GM23338 (cell line): ENCODE data around the gene INPP4B. TPM values are rescaled to one million over a fixed set of nuclear protein-coding genes. Genes with fewer than 3 reads are reported as not detected.

Experiments used
- CREB1 ChIP-seq: fragments of 250-450 bp; sonication (Bioruptor Pico); IDR thresholded peaks from 2 replicates; pipeline ENCODE4 v1.5.0; 2020; ENCODE audit warnings: low read depth, mild to moderate bottlenecking, moderate library complexity
- CTCF ChIP-seq, 2 experiments: fragments of 200-600 bp in 1 of 2; sonication (generic) in 1 of 2; conservative IDR thresholded peaks; 2 replicates each; pipeline versions ENCODE4 v1.5.1 to v1.6.1; 2016 to 2017; ENCODE audit warnings: antibody characterized with exemption in 2 of 2, low read depth in 2 of 2, mild to moderate bottlenecking in 2 of 2, moderate library complexity in 1 of 2
- EZH2phosphoT487 ChIP-seq: fragments of 200-600 bp; sonication (generic); IDR thresholded peaks from one replicate; pipeline ENCODE4 v1.8.1; 2018; ENCODE audit warnings: antibody characterized with exemption; ENCODE audit not compliant: unreplicated experiment
- NANOG ChIP-seq: IDR thresholded peaks from 2 replicates; pipeline ENCODE4 v1.6.1; 2016; ENCODE audit warnings: antibody characterized with exemption, borderline replicate concordance
- POLR2AphosphoS5 ChIP-seq: IDR thresholded peaks from 2 replicates; pipeline ENCODE4 v1.6.1; 2016; ENCODE audit warnings: antibody characterized with exemption, low read depth
- STAT1 ChIP-seq: IDR thresholded peaks from one replicate; pipeline ENCODE4 v1.6.1; 2016; ENCODE audit warnings: antibody characterized with exemption; ENCODE audit not compliant: unreplicated experiment
- ZNF331 ChIP-seq: fragments of 250-450 bp; sonication (Bioruptor Pico); IDR thresholded peaks from 2 replicates; pipeline ENCODE4 v1.5.0; 2020; ENCODE audit warnings: low read depth, mild to moderate bottlenecking, moderate library complexity
- polyA plus RNA-seq: library from polyadenylated mRNA; unstranded; fragments of >200 nt; fragmentation: Nextera tagmentation; extraction: Ambion mirVana; gene quantifications from 2 replicates; pipeline ENCODE4 v1.2.1, GENCODE V29; 2016
- total RNA-seq: library from RNA; depleted of rRNA; stranded (reverse); fragments of >200 nt; shearing (Covaris generic); gene quantifications from 2 replicates; pipeline ENCODE4 v1.2.3, GENCODE V29; 2014
- TF ChIP-seq, protein P1 (sequence below): fragments of 250-450 bp; sonication (Bioruptor Pico); IDR thresholded peaks from 2 replicates; pipeline ENCODE4 v1.5.0; 2020; ENCODE audit warnings: mild to moderate bottlenecking, moderate library complexity
- TF ChIP-seq, protein P2 (sequence below): IDR thresholded peaks from 2 replicates; pipeline ENCODE4 v1.6.1; 2016; ENCODE audit warnings: antibody characterized with exemption

The INPP4B gene
- total and polyA plus RNA-seq, 2 experiments from 2014 or later: 0.11 to 0.14 TPM

- TF ChIP-seq, protein P1, sequence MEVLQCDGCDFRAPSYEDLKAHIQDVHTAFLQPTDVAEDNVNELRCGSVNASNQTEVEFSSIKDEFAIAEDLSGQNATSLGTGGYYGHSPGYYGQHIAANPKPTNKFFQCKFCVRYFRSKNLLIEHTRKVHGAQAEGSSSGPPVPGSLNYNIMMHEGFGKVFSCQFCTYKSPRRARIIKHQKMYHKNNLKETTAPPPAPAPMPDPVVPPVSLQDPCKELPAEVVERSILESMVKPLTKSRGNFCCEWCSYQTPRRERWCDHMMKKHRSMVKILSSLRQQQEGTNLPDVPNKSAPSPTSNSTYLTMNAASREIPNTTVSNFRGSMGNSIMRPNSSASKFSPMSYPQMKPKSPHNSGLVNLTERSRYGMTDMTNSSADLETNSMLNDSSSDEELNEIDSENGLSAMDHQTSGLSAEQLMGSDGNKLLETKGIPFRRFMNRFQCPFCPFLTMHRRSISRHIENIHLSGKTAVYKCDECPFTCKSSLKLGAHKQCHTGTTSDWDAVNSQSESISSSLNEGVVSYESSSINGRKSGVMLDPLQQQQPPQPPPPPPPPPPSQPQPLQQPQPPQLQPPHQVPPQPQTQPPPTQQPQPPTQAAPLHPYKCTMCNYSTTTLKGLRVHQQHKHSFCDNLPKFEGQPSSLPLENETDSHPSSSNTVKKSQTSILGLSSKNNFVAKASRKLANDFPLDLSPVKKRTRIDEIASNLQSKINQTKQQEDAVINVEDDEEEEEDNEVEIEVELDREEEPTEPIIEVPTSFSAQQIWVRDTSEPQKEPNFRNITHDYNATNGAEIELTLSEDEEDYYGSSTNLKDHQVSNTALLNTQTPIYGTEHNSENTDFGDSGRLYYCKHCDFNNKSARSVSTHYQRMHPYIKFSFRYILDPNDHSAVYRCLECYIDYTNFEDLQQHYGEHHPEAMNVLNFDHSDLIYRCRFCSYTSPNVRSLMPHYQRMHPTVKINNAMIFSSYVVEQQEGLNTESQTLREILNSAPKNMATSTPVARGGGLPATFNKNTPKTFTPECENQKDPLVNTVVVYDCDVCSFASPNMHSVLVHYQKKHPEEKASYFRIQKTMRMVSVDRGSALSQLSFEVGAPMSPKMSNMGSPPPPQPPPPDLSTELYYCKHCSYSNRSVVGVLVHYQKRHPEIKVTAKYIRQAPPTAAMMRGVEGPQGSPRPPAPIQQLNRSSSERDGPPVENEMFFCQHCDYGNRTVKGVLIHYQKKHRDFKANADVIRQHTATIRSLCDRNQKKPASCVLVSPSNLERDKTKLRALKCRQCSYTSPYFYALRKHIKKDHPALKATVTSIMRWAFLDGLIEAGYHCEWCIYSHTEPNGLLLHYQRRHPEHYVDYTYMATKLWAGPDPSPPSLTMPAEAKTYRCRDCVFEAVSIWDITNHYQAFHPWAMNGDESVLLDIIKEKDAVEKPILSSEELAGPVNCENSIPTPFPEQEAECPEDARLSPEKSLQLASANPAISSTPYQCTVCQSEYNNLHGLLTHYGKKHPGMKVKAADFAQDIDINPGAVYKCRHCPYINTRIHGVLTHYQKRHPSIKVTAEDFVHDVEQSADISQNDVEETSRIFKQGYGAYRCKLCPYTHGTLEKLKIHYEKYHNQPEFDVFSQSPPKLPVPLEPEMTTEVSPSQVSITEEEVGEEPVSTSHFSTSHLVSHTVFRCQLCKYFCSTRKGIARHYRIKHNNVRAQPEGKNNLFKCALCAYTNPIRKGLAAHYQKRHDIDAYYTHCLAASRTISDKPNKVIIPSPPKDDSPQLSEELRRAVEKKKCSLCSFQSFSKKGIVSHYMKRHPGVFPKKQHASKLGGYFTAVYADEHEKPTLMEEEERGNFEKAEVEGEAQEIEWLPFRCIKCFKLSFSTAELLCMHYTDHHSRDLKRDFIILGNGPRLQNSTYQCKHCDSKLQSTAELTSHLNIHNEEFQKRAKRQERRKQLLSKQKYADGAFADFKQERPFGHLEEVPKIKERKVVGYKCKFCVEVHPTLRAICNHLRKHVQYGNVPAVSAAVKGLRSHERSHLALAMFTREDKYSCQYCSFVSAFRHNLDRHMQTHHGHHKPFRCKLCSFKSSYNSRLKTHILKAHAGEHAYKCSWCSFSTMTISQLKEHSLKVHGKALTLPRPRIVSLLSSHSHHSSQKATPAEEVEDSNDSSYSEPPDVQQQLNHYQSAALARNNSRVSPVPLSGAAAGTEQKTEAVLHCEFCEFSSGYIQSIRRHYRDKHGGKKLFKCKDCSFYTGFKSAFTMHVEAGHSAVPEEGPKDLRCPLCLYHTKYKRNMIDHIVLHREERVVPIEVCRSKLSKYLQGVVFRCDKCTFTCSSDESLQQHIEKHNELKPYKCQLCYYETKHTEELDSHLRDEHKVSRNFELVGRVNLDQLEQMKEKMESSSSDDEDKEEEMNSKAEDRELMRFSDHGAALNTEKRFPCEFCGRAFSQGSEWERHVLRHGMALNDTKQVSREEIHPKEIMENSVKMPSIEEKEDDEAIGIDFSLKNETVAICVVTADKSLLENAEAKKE (CRISPR knock-in tag): no peak
- TF ChIP-seq CREB1 (no peak), STAT1 (no peak), EZH2phosphoT487 (no peak), CTCF (conservative IDR thresholded peaks at IDR 0.05; ENCODE audit: low read depth in 2 of 2) (no peak), POLR2AphosphoS5 (no peak), NANOG (no peak), ZNF331 (CRISPR knock-in tag) (no peak)
- TF ChIP-seq, protein P2, sequence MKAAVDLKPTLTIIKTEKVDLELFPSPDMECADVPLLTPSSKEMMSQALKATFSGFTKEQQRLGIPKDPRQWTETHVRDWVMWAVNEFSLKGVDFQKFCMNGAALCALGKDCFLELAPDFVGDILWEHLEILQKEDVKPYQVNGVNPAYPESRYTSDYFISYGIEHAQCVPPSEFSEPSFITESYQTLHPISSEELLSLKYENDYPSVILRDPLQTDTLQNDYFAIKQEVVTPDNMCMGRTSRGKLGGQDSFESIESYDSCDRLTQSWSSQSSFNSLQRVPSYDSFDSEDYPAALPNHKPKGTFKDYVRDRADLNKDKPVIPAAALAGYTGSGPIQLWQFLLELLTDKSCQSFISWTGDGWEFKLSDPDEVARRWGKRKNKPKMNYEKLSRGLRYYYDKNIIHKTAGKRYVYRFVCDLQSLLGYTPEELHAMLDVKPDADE: no peak
Observed at GRCh38 chr4:142329313-142329712, 516.8 kb downstream of the INPP4B start (continued).
